DMS79 (cell line): Measurements from ENCODE around the gene PLCH1.
"Not testable (repeated sequence)": the region's sequence is repeated elsewhere in the genome, so short reads cannot be mapped to it uniquely, and the experiment has no call there.

Experiments
- DNase-seq: peaks from one replicate; lab custom pipeline; 2025; lab: John Stamatoyannopoulos, UW

Gene PLCH1

GRCh38 chr3:155641956-155642355, 102.9 kb downstream of the PLCH1 start:
- no peak for DNase-seq

GRCh38 chr3:155640098-155640497, 104.8 kb downstream of the PLCH1 start:
- no peak for DNase-seq

GRCh38 chr3:155639462-155640055, 105.3 kb downstream of the PLCH1 start:
- no peak for DNase-seq

GRCh38 chr3:155638461-155638860, 106.4 kb downstream of the PLCH1 start:
- DNase-seq, result not testable (repeated sequence)

GRCh38 chr3:155637567-155637966, 107.3 kb downstream of the PLCH1 start:
- no peak for DNase-seq

GRCh38 chr3:155635056-155635455, 109.8 kb downstream of the PLCH1 start:
- DNase-seq, result no peak

GRCh38 chr3:155634121-155634719, 110.7 kb downstream of the PLCH1 start:
- no peak for DNase-seq

GRCh38 chr3:155631323-155632019, 113.4 kb downstream of the PLCH1 start:
- no peak for DNase-seq

- DNase-seq, result no peak
Measured at GRCh38 chr3:155629556-155629955, 115.3 kb downstream of the PLCH1 start.

- no peak for DNase-seq
Measured at GRCh38 chr3:155629056-155629455, 115.8 kb downstream of the PLCH1 start.

GRCh38 chr3:155622647-155623046, 122.2 kb downstream of the PLCH1 start:
- DNase-seq, result not testable (repeated sequence)

GRCh38 chr3:155620552-155620951, 124.3 kb downstream of the PLCH1 start:
- not testable (repeated sequence) for DNase-seq

GRCh38 chr3:155619118-155619915, 125.6 kb downstream of the PLCH1 start:
- no peak for DNase-seq

GRCh38 chr3:155618543-155618942, 126.3 kb downstream of the PLCH1 start:
- DNase-seq, result no peak

- no peak for DNase-seq
Measured at GRCh38 chr3:155617346-155617925, 127.4 kb downstream of the PLCH1 start.

- DNase-seq, result not testable (repeated sequence)
Measured at GRCh38 chr3:155615141-155615540, 129.7 kb downstream of the PLCH1 start.

- not testable (repeated sequence) for DNase-seq
Measured at GRCh38 chr3:155614410-155614809, 130.5 kb downstream of the PLCH1 start.

GRCh38 chr3:155611456-155611855, 133.4 kb downstream of the PLCH1 start:
- no peak for DNase-seq

- no peak for DNase-seq
Measured at GRCh38 chr3:155609586-155609985, 135.3 kb downstream of the PLCH1 start.

GRCh38 chr3:155608228-155608920, 136.5 kb downstream of the PLCH1 start:
- no peak for DNase-seq

GRCh38 chr3:155607761-155608160, 137.1 kb downstream of the PLCH1 start:
- no peak for DNase-seq

- no peak for DNase-seq
Measured at GRCh38 chr3:155605571-155605970, 139.3 kb downstream of the PLCH1 start.
